PFSK-1 (cell line): ENCODE data around the gene SFTPB.

Experiments used
- FOXP2 ChIP-seq: optimal IDR thresholded peaks from 2 replicates; pipeline ENCODE3; 2011; ENCODE audit warnings: borderline replicate concordance, control low read depth, inconsistent platforms; ENCODE audit not compliant: insufficient read depth; ENCODE audit errors: extremely low read length, extremely low read depth
- POLR2AphosphoS5 ChIP-seq: IDR thresholded peaks from 2 replicates; pipeline ENCODE4 v1.6.1; 2012; ENCODE audit warnings: low read depth, mild to moderate bottlenecking, control low read depth, low read length, moderate library complexity
- SIN3A ChIP-seq: IDR thresholded peaks from 2 replicates; pipeline ENCODE4 v1.6.1; 2012; ENCODE audit warnings: mild to moderate bottlenecking, low read length, moderate library complexity, borderline replicate concordance; ENCODE audit not compliant: insufficient read depth
- TAF1 ChIP-seq: IDR thresholded peaks from 2 replicates; pipeline ENCODE4 v1.6.1; 2012; ENCODE audit warnings: low read length, control low read depth, borderline replicate concordance; ENCODE audit not compliant: insufficient read depth
- TF ChIP-seq, protein P1 (sequence below), 2 experiments: IDR thresholded peaks; 2 replicates each; pipeline versions ENCODE4 v1.6.1 to v1.8.0; 2011 to 2012; ENCODE audit warnings: low read depth in 2 of 2, low read length in 2 of 2, control low read depth in 1 of 2, inconsistent platforms in 1 of 2, mild to moderate bottlenecking in 1 of 2, moderate library complexity in 1 of 2; ENCODE audit not compliant: insufficient read depth in 1 of 2

DNA sequence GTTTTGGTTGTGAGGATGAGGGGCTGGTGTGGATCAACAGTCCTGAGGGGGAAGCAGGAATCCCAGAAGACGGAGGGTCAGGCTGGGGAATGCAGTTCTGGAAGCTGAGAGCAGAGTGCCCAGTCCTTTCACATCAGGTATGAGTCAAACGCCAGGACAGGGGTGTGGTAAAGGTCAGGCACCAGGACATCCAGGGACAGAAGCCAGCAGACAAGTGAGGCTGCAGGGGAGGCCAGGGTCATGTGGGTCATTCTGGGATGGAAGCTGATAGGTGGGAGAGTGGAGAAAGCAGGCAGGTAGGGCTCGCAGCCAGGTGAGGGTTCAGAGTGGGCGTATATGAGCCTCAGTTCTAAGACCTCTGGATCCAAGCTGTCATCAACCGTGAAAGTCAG lies 13.4 kb upstream of the SFTPB start:
- TF ChIP-seq SIN3A (no peak), TAF1 (no peak), POLR2AphosphoS5 (no peak), FOXP2 (no peak)
- TF ChIP-seq, protein P1, sequence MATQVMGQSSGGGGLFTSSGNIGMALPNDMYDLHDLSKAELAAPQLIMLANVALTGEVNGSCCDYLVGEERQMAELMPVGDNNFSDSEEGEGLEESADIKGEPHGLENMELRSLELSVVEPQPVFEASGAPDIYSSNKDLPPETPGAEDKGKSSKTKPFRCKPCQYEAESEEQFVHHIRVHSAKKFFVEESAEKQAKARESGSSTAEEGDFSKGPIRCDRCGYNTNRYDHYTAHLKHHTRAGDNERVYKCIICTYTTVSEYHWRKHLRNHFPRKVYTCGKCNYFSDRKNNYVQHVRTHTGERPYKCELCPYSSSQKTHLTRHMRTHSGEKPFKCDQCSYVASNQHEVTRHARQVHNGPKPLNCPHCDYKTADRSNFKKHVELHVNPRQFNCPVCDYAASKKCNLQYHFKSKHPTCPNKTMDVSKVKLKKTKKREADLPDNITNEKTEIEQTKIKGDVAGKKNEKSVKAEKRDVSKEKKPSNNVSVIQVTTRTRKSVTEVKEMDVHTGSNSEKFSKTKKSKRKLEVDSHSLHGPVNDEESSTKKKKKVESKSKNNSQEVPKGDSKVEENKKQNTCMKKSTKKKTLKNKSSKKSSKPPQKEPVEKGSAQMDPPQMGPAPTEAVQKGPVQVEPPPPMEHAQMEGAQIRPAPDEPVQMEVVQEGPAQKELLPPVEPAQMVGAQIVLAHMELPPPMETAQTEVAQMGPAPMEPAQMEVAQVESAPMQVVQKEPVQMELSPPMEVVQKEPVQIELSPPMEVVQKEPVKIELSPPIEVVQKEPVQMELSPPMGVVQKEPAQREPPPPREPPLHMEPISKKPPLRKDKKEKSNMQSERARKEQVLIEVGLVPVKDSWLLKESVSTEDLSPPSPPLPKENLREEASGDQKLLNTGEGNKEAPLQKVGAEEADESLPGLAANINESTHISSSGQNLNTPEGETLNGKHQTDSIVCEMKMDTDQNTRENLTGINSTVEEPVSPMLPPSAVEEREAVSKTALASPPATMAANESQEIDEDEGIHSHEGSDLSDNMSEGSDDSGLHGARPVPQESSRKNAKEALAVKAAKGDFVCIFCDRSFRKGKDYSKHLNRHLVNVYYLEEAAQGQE (IDR thresholded peaks at IDR 0.05; ENCODE audit: insufficient read depth in 1 of 2, low read depth in 2 of 2, low read length in 2 of 2) = no peak
